ENCODE data around the gene MYO18B.

Gene MYO18B

GRCh38 chr22:25748140-25748539 lies 6.2 kb downstream of the MYO18B start:
- DNase-seq (ENCODE audit: low read depth, low spot score): no peak

- no peak for DNase-seq (ENCODE audit: low read depth, low spot score)
Measured at GRCh38 chr22:25748704-25749103, 6.7 kb downstream of the MYO18B start.

GRCh38 chr22:25749420-25750169 lies 7.6 kb downstream of the MYO18B start:
- DNase-seq (ENCODE audit: low read depth, low spot score): no peak

- DNase-seq (ENCODE audit: low read depth, low spot score): no peak
Measured at GRCh38 chr22:25750569-25751173, 8.7 kb downstream of the MYO18B start.

GRCh38 chr22:25751174-25751581 lies 9.2 kb downstream of the MYO18B start:
- no peak for DNase-seq (ENCODE audit: low read depth, low spot score)

GRCh38 chr22:25752615-25753214 lies 10.7 kb downstream of the MYO18B start:
- no peak for DNase-seq (ENCODE audit: low read depth, low spot score)

- DNase-seq (ENCODE audit: low read depth, low spot score): no peak
Measured at GRCh38 chr22:25753252-25753651, 11.3 kb downstream of the MYO18B start.

- no peak for DNase-seq (ENCODE audit: low read depth, low spot score)
Measured at GRCh38 chr22:25754527-25755202, 12.7 kb downstream of the MYO18B start.

- no peak for DNase-seq (ENCODE audit: low read depth, low spot score)
Measured at GRCh38 chr22:25757686-25758085, 15.7 kb downstream of the MYO18B start.

- no peak for DNase-seq (ENCODE audit: low read depth, low spot score)
Measured at GRCh38 chr22:25758316-25758715, 16.3 kb downstream of the MYO18B start.

GRCh38 chr22:25759825-25760231 lies 17.8 kb downstream of the MYO18B start:
- DNase-seq (ENCODE audit: low read depth, low spot score): no peak

- DNase-seq (ENCODE audit: low read depth, low spot score): no peak
Measured at GRCh38 chr22:25760294-25760693, 18.3 kb downstream of the MYO18B start.

GRCh38 chr22:25760848-25761595 lies 19.0 kb downstream of the MYO18B start:
- DNase-seq (ENCODE audit: low read depth, low spot score): no peak

GRCh38 chr22:25762147-25762546 lies 20.2 kb downstream of the MYO18B start:
- no peak for DNase-seq (ENCODE audit: low read depth, low spot score)

- no peak for DNase-seq (ENCODE audit: low read depth, low spot score)
Measured at GRCh38 chr22:25763239-25763777, 21.3 kb downstream of the MYO18B start.

GRCh38 chr22:25764270-25765015 lies 22.5 kb downstream of the MYO18B start:
- DNase-seq (ENCODE audit: low read depth, low spot score): peak; percentile 42

- DNase-seq (ENCODE audit: low read depth, low spot score): no peak
Measured at GRCh38 chr22:25765016-25765367, 23.0 kb downstream of the MYO18B start.

GRCh38 chr22:25765801-25766200 lies 23.8 kb downstream of the MYO18B start:
- no peak for DNase-seq (ENCODE audit: low read depth, low spot score)

- no peak for DNase-seq (ENCODE audit: low read depth, low spot score)
Measured at GRCh38 chr22:25766418-25766817, 24.4 kb downstream of the MYO18B start.

- no peak for DNase-seq (ENCODE audit: low read depth, low spot score)
Measured at GRCh38 chr22:25770333-25770732, 28.3 kb downstream of the MYO18B start.

- DNase-seq (ENCODE audit: low read depth, low spot score): no peak
Measured at GRCh38 chr22:25772288-25772687, 30.3 kb downstream of the MYO18B start.
